Fibroblast of mammary gland (primary cell): ENCODE data around the gene ANKRD23.

ENCODE experiments used
- DNase-seq: peaks from one replicate; pipeline ENCODE4 v3.0.0-alpha.2; 2010; ENCODE audit warnings: low read depth
- H3K4me3 ChIP-seq: 2 replicates; pipeline ENCODE4 v1.5.1; 2011; ENCODE audit warnings: low read depth, mild to moderate bottlenecking, low read length, moderate library complexity; ENCODE audit not compliant: control insufficient read depth
- CTCF ChIP-seq: conservative IDR thresholded peaks from 2 replicates; pipeline ENCODE4 v1.5.1; 2011; ENCODE audit warnings: low read depth, low read length, inconsistent platforms; ENCODE audit not compliant: control insufficient read depth, insufficient read depth

ANKRD23 gene

GRCh38 chr2:96841701-96842495 is 1.9 kb downstream of the ANKRD23 start:
- no peak for TF ChIP-seq CTCF

GRCh38 chr2:96839875-96840850 is 3.7 kb downstream of the ANKRD23 start:
- no peak for DNase-seq
- no peak overlapping the region for H3K4me3 ChIP-seq
- TF ChIP-seq CTCF: no peak

More at GRCh38 chr2:96841701-96842495, 1.9 kb downstream of the ANKRD23 start:
- H3K4me3 ChIP-seq: no peak overlapping the region
- no peak for DNase-seq

GRCh38 chr2:96839293-96839874 is 4.4 kb downstream of the ANKRD23 start:
- no peak for DNase-seq
- TF ChIP-seq CTCF: no peak
- H3K4me3 ChIP-seq: no peak overlapping the region

- H3K4me3 ChIP-seq: no peak overlapping the region
- TF ChIP-seq CTCF: no peak
- no peak for DNase-seq
Observed at GRCh38 chr2:96838345-96839292, 5.2 kb downstream of the ANKRD23 start.

- H3K4me3 ChIP-seq: no peak overlapping the region
- no peak for DNase-seq
- no peak for TF ChIP-seq CTCF
Observed at GRCh38 chr2:96837575-96837974, 6.2 kb downstream of the ANKRD23 start.
